Activated CD8-positive, alpha-beta memory T cell treated with anti-CD3 and anti-CD28 coated beads for 4 hours (primary cell): ENCODE measurements around the gene JMJD8.
"Not testable (repeated sequence)": the region's sequence is repeated elsewhere in the genome, so short reads cannot be mapped to it uniquely, and the experiment has no call there.

Source experiments
- DNase-seq, 2 donors: peaks; one replicate each; pipeline ENCODE4 v3.0.0-alpha.2; 2020; ENCODE audit warnings: low read depth in 2 of 2

The JMJD8 gene

GRCh38 chr16:708959-709358 is 24.8 kb upstream of the JMJD8 start:
- no peak for DNase-seq

GRCh38 chr16:708019-708418 is 23.9 kb upstream of the JMJD8 start:
- no peak for DNase-seq

- no peak for DNase-seq
Measured at GRCh38 chr16:707062-707538, 23.0 kb upstream of the JMJD8 start.

GRCh38 chr16:706189-707061 is 22.3 kb upstream of the JMJD8 start:
- DNase-seq: no peak

- no peak for DNase-seq
Measured at GRCh38 chr16:705431-706188, 21.5 kb upstream of the JMJD8 start, which contains the start of gene FBXL16. Gene FBXL16 (minus strand): TSS chr16:705801. CDS start chr16:697405, 8,396 bp downstream.

- no peak for DNase-seq
Measured at GRCh38 chr16:704552-705380, 20.6 kb upstream of the JMJD8 start.

GRCh38 chr16:704047-704446 is 19.9 kb upstream of the JMJD8 start:
- no peak for DNase-seq

GRCh38 chr16:703406-703805 is 19.3 kb upstream of the JMJD8 start:
- no peak for DNase-seq

GRCh38 chr16:702341-702740 is 18.2 kb upstream of the JMJD8 start:
- DNase-seq: no peak

- DNase-seq: no peak
Measured at GRCh38 chr16:700684-701584, 16.8 kb upstream of the JMJD8 start.

GRCh38 chr16:698911-699671 is 15.0 kb upstream of the JMJD8 start:
- no peak for DNase-seq

GRCh38 chr16:695355-696089 is 11.4 kb upstream of the JMJD8 start:
- DNase-seq: no peak

GRCh38 chr16:694863-695354 is 10.8 kb upstream of the JMJD8 start:
- DNase-seq: no peak

GRCh38 chr16:694187-694862 is 10.2 kb upstream of the JMJD8 start:
- DNase-seq: no peak

- no peak for DNase-seq
Measured at GRCh38 chr16:693766-694165, 9.6 kb upstream of the JMJD8 start.

GRCh38 chr16:693364-693763 is 9.2 kb upstream of the JMJD8 start:
- no peak for DNase-seq

GRCh38 chr16:692356-693108 is 8.4 kb upstream of the JMJD8 start:
- DNase-seq: no peak

GRCh38 chr16:691242-691641 is 7.1 kb upstream of the JMJD8 start:
- not testable (repeated sequence) for DNase-seq
